Effector CD8-positive, alpha-beta T cell (primary cell): ENCODE results near the gene SLC6A19.
"Not testable (repeated sequence)": the region's sequence is repeated elsewhere in the genome, so short reads cannot be mapped to it uniquely, and the experiment has no call there.

Experiments
- DNase-seq: peaks from one replicate; lab custom pipeline; 2025; lab: John Stamatoyannopoulos, UW
- total RNA-seq, 4 experiments: gene quantifications; one replicate each; lab custom pipeline; 2026; lab: John Stamatoyannopoulos, UW

SLC6A19 gene
- 0 reads per million in 4 experiments for total RNA-seq

- no peak for DNase-seq
These were observed at the start of gene SLC6A19 for GRCh38 chr5:1201327-1202025. SLC6A19 (plus strand) TSS chr5:1201595; CDS start chr5:1201651, 56 bp downstream.

- no peak for DNase-seq
These were observed 49.2 kb upstream of the SLC6A19 start for GRCh38 chr5:1152156-1152555.

GRCh38 chr5:1152771-1153282, 48.6 kb upstream of the SLC6A19 start:
- DNase-seq, result no peak

GRCh38 chr5:1153428-1153827, 48.0 kb upstream of the SLC6A19 start:
- DNase-seq, result no peak

DNA sequence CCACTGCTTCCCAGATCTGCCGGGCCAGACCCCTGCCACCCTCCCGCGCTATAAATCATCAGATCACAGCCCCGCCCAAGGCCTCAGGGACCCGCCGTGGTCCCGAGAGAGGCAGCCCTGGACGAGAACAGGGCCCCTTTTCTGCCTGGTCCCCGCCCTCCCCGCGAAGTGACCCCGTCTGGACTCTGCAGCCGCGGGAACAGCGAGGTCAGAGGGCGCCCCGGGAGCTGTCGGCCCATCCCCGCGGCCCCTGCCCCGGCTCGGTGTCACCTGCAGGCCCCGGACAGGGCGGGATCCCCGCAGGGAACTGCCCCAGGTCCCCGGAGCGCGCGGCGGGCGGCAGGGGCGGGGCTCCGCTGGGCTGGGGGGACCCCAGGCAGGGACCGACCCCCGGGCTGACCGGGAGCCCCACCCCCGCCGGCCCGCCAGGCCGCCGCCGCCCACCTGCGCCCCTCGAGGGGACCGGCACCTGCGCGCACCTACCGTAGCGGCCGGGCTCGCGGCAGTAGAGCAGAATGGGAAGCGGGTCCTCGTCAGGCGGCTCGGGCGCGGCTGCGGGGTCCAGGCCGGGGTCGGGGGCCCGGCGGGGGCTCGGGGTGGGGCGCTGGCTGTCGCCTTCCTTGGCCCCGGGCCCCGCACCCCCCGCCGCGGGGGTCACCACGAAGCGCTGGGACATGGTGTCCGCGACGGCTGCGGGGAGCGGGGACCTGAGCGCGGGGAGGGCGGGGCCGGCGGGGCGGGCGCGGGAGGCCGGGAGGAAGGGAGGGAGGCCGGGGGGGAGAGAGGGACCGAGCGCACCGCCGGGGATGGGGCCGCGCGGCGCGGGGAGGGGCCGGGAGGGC, 46.0 kb upstream of the SLC6A19 start:
- DNase-seq, result no peak

- DNase-seq, result no peak
These were observed 45.2 kb upstream of the SLC6A19 start for GRCh38 chr5:1156033-1156753.

DNA sequence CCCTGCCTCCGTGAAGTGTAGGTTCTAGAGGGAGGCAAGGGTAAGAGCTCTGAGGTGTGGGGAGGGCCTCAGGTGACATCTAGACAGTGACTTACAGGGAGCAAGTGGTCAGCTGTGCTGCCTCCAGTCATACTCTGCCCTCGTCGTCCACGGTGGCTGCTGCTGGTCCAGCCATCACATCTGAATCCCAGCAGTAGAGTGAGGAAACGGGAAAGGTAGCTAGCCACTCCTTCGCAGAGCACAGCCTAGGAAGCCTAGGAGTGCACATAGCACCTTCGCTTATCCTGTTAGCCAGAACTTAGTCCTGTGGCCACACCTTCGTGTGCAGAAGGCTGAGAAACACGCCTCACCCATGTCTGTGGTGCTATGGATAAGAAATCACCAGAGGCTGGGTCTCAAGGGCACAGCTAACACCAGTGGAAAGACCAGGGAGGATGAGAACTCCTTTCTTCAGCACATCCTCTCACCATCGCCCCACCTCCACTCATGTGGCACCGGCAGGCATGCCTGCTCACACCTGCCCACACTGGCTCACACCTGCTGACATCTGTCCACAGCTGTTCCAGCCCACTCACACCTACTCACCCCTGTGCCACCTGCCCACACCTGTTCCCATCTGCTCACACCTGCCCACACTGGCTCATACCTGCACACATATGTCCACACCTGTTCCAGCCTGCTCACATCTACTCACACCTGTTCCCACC, 44.5 kb upstream of the SLC6A19 start:
- DNase-seq, result no peak

DNA sequence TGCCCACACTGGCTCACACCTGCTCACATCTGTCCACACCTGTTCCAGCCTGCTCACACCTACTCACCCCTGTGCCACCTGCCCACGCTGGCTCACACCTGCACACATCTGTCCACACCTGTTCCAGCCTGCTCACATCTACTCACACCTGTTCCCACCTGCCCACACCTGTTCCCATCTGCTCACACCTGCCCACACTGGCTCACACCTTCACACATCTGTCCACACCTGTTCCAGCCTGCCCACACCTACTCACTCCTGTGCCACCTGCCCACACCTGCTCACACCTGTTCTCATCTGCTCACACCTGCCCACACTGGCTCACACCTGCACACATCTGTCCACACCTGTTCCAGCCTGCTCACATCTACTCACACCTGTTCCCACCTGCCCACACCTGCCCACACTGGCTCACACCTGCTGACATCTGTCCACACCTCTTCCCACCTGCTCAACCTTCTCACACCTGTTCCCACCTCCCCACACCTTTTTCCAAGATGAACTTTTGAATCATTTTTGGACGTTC, 43.9 kb upstream of the SLC6A19 start:
- DNase-seq, result not testable (repeated sequence)

- DNase-seq, result no peak
These were observed 42.6 kb upstream of the SLC6A19 start for GRCh38 chr5:1158647-1159340.

DNA sequence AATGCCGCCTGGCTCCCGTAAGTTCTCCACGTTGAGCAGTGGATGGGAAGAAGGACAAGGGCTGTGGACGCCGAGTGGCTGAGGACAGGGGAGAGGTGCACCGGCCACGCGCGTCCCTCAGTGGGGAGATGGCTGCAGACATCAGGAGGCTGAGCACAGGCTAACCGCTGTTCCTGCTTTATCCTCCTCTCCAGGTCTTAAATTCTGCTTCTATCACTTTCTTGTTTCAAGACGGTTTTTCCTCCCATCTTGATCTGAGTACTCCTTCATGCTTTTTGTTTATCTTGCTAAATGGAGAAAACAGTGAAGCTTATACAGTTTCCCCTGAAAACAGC, 42.1 kb upstream of the SLC6A19 start:
- DNase-seq, result no peak

DNA sequence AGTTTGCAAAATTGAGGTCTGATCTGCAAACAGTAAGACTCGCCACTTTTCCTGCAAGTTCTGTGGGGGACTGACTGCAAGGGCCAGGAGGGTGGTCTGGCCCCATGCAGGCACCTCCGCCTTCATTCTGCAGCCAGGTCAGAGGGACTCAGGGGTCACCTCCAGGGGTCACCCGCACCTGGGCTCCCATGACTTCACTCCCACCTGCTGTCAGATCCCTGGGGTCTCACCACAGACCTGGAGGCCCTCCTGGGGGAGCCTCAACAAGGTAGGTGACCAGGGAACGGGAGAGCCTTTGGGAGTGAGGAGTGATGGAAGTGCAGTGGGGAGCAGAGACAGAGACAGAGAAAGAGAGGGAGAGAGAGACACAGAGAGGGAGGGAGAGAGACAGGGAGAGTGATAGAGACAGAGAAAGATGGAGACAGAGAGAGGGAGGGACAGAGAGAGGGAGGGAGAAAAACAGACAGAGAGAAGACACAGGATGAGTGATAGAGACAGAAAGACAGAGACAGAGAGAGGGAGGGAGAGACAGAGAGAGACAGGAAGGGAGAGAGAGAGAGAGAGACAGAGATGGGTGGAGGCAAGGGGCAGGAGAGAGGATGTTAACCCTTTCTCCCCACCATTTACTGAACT, 41.5 kb upstream of the SLC6A19 start:
- DNase-seq, result no peak

- DNase-seq, result no peak
These were observed 40.1 kb upstream of the SLC6A19 start for GRCh38 chr5:1161108-1161832.

DNA sequence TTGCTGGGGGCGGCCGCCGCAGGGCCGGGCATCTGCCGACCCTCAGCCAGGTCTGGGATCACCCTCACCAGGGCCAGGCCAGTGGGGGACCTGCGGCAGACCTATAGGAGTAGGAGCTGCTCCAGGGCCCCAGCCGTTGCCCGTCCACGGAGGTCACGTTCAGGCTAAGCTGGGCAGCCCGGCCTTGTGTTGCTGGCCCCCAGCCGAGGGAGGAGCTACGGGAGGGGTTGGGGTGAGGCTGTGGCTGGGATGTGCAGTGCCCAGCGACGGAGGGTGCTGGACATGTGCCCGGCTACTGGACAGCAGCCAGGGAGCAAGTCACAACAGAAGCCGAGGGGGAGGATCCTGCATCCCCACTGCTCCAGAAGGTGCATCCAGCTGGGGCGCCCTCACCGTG, 39.6 kb upstream of the SLC6A19 start:
- DNase-seq, result no peak

- no peak for DNase-seq
These were observed 39.1 kb upstream of the SLC6A19 start for GRCh38 chr5:1162276-1162675.

DNA sequence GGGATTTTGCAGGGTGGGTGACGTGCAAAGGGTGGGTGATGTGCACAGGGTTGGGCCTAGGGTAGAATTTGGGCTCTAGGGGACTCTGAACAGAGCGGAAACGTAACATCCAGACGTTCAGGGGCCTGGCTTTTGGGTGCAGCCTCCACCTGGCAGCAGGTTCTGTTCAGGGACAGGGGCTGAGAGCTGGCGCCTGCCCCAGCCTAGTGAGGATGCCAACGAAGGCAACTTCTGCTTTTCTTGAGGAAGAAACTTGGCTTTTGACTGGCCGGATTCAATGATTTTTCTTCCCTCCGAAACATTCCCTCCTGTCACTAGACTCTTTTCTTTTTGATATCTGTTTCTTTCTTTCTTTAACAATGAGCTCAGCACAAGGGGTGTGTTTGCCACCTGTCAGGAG, 38.6 kb upstream of the SLC6A19 start:
- no peak for DNase-seq

DNA sequence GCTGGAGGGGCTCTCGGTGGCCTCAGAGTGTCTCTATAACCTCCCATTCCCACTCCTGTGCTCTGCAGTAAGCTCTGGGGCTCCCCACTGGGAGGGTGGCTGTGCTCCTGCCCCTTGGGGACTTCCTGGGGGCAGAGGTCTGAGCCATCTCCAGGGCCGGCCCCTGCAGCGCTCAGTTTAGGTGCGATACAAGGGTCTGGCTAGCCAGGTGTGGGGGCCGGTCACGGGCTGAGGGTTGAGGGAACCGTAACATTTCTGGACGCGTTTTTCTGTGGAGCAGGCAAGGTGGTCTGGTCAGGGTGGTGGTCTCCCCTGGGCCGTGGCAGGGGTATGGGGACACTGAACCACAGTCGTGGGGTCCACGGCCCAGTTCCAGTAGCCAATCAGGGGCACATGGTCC, 38.0 kb upstream of the SLC6A19 start:
- DNase-seq, result no peak

- DNase-seq, result no peak
These were observed 37.5 kb upstream of the SLC6A19 start for GRCh38 chr5:1163879-1164278.

DNA sequence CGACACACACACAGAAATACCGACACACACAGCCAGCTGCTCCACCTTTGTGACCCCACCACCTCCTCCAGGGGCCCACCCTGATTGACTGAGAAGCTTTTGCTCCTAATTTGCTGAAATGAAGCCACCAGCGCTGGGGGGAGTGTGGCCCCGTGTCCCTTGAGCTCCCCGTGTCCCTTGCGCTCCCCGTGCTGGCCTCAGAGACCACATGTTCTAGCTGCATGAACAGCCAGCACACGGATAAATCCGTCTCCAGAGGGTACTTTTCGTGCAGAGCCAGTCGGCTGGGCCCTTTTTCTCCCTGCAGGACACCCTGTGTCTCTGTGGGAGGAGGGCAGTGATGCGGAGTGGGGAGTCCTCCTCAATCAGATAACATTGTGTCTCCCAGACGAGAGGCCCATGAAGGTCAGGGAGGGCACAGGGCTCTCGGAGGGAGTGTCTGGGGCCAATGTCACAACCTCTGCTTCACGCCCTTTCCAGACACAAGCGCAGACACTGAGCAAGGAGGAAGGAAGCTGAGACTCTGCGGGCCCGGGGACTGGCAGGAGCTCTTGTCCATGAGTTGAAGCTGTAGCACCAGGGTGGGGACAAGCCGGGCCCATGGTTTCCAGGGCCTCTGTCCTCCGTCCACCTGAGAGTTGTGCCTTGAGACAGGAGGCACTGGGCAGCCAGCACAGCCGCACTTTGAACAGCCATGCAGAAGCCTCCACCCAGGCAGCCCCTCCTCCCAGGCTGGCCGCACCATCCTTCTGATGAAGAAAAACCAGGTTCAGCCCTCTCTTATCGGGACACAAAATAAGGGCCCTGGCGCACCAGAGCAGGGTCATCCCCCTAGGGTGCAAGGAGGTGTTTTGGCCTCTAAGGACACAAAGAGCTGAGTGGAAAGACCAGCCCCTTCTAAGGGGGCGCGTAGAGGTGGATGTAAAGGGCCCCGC, 36.4 kb upstream of the SLC6A19 start:
- DNase-seq, result no peak

DNA sequence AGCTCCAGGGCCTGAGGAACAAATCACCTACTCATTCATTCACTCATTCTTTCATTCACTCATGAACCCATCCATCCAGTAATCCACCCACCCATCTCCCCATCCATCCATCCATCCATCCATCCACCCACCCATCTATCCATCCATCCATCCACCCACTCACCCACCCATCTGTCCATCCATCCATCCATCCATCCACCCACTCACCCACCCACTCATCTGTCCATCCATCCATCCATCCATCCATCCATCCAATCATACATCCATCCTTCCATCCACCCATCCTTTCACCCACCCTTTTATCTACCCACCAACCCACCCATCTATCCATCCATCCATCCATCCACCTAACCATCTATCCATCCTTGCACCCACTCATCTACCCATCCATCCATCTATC, 35.5 kb upstream of the SLC6A19 start:
- no peak for DNase-seq
